ENCODE results near the gene RCC2.
"Not testable (repeated sequence)": the region's sequence is repeated elsewhere in the genome, so short reads cannot be mapped to it uniquely, and the experiment has no call there.

Gene RCC2

DNA sequence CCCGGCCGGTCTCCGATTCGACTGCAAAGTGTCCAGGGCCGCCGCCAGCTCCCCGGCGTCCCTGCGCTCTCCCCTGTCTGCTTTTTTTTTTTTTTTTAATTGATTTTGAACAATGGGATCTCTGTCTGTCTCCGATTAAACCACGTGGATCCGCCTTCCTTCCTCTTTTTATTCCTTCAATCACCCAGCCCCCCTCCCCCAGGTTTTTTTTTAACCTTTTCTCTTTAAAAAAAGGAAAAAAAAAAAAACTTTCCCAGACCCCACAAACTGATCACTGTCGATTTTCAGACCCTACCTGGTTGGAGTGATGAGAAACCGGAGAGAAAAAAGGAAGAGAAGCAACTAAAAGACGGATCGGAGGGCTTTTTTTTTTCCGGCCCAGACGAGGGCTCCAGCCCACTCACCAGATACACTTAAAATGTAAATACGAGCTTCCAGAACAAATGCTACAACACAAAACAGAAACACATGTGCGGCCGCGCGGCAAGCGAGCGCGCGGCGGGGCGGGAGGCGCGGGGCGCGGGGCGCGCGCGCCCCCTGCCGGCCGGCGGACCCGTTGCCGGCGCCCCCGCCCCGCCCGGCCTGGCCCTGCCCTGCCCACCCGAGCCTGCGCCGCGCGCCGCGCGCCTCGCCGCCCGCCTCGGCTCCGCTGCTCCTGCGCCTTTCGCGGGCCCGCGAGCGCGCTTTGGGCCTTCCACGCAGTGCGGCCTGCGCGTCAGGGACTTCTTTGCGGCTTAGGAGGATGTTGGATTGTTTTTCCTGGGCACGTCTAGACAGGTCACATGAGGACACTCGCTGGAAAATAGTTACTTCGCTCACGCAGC, at the start of gene RCC2:
RCC2 (minus strand) TSS at position 428 of the 824 bp plus-strand sequence. CDS start 1,163 bp downstream, outside the sequence.
- H3K4me3 ChIP-seq (ENCODE audit: low read depth, low read length): peak within 1 kb of the TSS; percentile 85
- TF ChIP-seq, protein P1, sequence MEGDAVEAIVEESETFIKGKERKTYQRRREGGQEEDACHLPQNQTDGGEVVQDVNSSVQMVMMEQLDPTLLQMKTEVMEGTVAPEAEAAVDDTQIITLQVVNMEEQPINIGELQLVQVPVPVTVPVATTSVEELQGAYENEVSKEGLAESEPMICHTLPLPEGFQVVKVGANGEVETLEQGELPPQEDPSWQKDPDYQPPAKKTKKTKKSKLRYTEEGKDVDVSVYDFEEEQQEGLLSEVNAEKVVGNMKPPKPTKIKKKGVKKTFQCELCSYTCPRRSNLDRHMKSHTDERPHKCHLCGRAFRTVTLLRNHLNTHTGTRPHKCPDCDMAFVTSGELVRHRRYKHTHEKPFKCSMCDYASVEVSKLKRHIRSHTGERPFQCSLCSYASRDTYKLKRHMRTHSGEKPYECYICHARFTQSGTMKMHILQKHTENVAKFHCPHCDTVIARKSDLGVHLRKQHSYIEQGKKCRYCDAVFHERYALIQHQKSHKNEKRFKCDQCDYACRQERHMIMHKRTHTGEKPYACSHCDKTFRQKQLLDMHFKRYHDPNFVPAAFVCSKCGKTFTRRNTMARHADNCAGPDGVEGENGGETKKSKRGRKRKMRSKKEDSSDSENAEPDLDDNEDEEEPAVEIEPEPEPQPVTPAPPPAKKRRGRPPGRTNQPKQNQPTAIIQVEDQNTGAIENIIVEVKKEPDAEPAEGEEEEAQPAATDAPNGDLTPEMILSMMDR (IDR thresholded peaks at IDR 0.05; ENCODE audit: low read depth, low read length): no peak

DNA sequence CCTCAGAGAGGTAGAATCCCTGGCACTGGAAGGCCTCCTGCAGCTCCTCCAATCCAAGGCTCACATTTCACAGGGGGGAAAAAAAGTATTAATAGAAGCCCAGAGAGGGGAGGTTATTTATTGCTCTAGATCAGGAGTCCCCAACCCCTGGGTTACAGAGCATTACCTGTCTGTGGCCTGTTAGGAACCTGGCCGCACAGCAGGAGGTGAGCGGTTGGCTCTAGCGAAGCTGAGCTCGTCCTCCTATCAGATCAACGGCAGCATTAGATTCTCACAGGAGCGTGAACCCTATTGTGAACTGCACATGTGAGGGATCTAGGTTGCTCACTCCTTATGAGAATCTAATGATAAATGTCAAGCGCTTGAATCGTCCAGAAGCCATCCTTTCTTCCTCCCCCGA, 46.8 kb upstream of the RCC2 start:
- TF ChIP-seq, protein P1 (IDR thresholded peaks at IDR 0.05; ENCODE audit: low read depth, low read length): no peak
- H3K4me3 ChIP-seq (ENCODE audit: low read depth, low read length): no peak overlapping the region

DNA sequence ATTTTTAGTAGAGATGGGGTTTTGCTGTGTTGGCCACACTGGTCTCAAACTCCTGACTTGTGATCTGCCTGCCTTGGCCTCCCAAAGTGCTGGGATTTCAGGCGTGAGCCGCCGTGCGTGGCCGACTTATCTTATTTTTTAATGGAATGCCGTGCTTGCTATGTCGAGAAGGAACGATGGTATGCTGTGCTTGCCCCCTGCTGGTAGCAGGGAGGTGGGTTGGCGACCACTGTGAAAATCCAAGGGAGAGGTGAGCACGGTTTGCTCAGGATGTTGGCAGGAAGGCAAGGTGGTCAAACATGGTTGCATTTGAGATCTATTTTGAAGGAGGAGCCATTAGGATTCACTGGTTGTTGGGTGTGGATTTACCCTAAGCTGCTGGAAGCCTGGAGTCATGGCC, 45.8 kb upstream of the RCC2 start:
- H3K4me3 ChIP-seq (ENCODE audit: low read depth, low read length): no peak overlapping the region
- TF ChIP-seq, protein P1 (IDR thresholded peaks at IDR 0.05; ENCODE audit: low read depth, low read length): no peak

DNA sequence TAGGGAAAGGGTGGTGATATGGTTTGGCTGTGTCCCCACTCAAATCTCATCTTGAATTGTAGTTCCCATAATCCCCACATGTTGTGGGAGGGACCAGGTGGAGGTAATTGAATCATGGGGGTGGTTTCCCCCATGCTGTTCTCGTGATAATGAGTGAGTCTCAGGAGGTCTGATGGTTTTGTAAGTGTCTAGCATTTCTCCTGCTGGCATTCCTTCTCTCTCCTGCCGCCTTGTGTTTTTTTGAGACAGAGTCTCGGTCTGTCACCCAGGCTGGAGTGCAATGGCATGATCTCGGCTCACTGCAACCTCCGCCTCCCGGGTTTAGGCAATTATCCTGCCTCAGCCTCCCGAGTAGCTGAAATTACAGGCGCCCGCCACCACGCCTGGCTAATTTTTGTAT, 42.5 kb upstream of the RCC2 start:
- not testable (repeated sequence) for H3K4me3 ChIP-seq (ENCODE audit: low read depth, low read length)

DNA sequence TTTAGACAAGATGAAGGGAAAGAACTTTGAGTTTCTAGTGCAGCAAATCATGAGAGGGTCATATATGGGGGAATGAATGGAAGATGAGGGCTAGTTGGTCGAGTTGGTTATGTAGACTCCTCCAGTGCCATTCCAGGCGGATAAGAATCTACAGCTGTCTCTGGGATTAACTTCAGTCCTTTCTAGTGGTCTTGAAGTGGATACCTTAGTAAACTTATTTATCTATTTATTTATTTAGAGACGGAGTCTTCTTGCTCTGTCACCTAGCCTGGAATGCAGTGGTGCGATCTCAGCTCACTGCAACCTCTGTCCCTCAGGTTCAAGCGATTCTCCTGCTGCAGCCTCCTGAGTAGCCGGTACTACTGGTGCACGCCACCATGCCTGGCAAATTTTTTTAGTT, 41.4 kb upstream of the RCC2 start:
- H3K4me3 ChIP-seq (ENCODE audit: low read depth, low read length): no peak overlapping the region
- TF ChIP-seq, protein P1 (IDR thresholded peaks at IDR 0.05; ENCODE audit: low read depth, low read length): no peak

DNA sequence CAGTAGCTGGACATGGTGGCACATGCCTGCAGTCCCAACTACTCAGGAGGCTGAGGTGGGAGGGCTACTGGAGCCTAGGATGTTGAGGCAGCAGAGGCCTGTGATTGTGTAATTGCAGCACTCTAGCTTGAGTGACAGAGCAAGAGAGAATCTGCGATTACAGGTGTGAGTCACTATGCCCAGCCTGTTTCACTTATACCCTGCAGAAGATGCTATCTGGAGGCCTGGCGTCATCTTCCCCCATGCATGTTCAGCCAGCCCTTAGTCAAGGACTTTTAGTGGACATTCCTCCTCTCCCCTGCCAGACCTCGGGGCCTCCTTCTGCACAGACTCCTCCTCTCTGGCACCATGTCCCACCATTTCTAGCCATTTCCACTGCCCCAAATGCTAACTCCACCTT, 36.3 kb upstream of the RCC2 start:
- TF ChIP-seq, protein P1 (IDR thresholded peaks at IDR 0.05; ENCODE audit: low read depth, low read length): no peak
- H3K4me3 ChIP-seq (ENCODE audit: low read depth, low read length): no peak overlapping the region

DNA sequence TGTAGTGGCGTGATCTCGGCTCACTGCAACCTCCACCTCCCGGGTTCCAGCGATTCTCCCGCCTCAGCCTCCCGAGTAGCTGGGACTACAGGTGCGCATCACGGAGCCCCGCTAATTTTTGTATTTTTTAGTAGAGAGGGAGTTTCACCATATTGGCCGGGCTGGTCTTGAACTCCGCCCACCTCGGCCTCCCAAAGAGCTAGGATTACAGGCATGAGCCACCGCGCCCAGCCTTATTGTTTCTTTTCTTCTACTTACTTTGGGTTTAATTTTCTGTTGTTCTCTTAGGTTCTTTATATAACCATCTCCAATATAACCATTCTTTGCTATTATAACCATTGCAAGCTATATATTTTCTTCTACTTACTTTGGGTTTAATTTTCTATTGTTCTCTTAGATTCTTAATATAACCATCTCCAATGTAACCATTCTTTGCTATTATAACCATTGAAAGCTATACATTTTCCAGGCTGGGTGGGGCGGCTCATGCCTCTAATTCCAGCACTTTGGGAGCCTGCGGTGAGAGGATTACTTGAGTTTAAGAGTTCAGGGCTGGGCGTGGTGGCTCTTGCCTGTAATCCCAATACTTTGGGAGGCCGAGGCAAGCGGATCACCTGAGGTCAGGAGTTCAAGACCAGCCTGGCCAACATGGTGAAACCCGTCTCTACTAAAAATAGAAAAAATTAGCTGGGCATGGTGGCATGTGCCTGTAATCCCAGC, 35.5 kb upstream of the RCC2 start:
- H3K4me3 ChIP-seq (ENCODE audit: low read depth, low read length): not testable (repeated sequence)

DNA sequence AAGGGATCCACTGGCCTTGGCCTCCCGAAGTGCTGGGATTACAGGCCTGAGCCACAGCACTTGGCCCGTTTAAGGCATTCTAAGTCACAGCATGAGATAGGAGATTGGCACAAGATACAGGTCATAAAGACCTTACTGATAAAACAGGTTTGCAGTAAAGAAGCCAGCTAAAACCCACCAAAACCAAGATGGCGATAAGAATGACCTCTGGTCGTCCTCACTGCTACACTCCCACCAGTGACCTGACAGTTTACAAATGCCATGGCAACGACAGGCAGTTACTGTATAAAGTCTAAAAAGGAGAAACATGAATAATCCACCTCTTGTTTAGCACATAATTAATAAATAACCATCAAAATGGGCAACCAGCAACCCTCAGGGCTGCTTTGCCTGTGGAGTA, 33.3 kb upstream of the RCC2 start:
- H3K4me3 ChIP-seq (ENCODE audit: low read depth, low read length): no peak overlapping the region
- TF ChIP-seq, protein P1 (IDR thresholded peaks at IDR 0.05; ENCODE audit: low read depth, low read length): no peak

All from WI38 (cell line).